ENCODE measurements around the gene LSM3.

Gene LSM3

GRCh38 chr3:14200841-14201240, 22.2 kb downstream of the LSM3 start:
- no peak overlapping the region for H3K27ac ChIP-seq
- TF ChIP-seq, protein P1, sequence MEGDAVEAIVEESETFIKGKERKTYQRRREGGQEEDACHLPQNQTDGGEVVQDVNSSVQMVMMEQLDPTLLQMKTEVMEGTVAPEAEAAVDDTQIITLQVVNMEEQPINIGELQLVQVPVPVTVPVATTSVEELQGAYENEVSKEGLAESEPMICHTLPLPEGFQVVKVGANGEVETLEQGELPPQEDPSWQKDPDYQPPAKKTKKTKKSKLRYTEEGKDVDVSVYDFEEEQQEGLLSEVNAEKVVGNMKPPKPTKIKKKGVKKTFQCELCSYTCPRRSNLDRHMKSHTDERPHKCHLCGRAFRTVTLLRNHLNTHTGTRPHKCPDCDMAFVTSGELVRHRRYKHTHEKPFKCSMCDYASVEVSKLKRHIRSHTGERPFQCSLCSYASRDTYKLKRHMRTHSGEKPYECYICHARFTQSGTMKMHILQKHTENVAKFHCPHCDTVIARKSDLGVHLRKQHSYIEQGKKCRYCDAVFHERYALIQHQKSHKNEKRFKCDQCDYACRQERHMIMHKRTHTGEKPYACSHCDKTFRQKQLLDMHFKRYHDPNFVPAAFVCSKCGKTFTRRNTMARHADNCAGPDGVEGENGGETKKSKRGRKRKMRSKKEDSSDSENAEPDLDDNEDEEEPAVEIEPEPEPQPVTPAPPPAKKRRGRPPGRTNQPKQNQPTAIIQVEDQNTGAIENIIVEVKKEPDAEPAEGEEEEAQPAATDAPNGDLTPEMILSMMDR (conservative IDR thresholded peaks at IDR 0.05): no peak

GRCh38 chr3:14201940-14202684, 23.5 kb downstream of the LSM3 start:
- H3K27ac ChIP-seq: no peak overlapping the region
- TF ChIP-seq, protein P1 (conservative IDR thresholded peaks at IDR 0.05): no peak

DNA sequence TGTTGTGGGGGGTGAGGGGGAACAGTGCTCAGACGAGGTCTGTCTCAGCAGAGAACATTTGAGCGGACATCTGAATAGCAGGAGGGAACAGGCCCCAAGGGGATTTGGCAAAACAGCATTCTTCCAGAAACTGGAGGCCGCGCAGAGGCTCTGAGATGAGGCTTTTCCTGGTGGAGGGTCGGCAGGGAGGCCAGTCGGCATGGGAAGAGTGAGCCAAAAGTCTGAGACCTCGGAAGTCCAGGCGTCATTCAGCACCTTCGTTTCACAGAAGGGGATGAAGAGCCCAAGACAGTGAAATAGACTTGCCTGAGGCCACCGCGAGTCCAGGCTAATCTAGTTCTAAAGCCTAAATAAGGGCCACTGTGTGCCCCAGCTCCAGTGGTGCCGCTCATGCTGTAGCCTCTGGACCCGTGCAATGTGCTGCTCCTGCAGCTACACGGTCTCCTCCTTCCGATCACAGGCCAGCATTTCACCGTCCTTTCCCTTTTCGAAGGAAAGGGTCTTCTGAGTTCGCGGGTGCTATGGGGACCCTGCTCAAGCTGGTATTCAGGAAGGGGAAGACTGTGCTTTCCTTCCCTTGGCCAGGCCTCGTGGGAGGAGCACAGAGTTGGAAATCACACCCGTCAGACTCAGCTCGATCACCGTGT, 24.4 kb downstream of the LSM3 start:
- TF ChIP-seq, protein P1 (conservative IDR thresholded peaks at IDR 0.05): no peak
- no peak overlapping the region for H3K27ac ChIP-seq

GRCh38 chr3:14203521-14204079, 25.0 kb downstream of the LSM3 start:
- TF ChIP-seq, protein P1 (conservative IDR thresholded peaks at IDR 0.05): peak; percentile 93
- peak overlapping the region; percentile 32; the same call in 1 of the 2 replicates for H3K27ac ChIP-seq

DNA sequence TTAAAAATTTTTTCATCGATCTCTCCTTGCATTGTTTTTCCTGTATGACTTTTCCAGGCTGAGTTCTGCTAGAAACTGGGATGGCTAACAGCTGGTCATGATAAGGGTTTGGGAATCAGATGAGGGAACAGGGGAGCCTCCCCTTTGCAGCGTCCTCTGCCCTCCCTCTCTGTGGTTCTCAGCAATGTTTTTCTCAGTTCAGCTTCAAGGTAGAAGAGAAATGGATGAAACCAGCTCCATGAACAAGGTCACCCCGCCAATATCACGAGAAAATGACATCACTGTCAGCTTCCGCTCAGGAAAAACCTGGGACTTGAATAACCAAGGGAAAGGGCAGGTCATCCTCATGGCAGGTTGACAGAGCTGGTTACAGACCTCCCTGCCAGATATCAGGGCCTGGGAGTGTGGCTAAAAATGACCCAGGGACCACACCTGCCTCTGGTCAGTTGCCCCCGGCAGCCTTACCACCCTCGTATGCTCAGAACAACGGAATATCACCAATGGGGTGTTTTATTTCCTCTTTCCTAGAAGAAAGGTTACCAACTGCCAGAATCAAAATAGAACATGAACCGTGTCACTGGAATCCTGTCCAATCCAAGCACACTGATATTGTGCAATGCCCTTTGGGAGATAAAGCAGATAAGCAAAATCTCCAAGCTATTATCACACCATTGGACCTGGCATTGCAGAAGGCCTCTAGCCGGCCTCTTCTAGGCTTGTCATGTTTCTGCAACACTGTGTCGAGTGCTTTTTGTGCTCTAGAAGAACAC, 26.1 kb downstream of the LSM3 start:
- no peak overlapping the region; the same call in 1 of the 2 replicates for H3K27ac ChIP-seq

DNA sequence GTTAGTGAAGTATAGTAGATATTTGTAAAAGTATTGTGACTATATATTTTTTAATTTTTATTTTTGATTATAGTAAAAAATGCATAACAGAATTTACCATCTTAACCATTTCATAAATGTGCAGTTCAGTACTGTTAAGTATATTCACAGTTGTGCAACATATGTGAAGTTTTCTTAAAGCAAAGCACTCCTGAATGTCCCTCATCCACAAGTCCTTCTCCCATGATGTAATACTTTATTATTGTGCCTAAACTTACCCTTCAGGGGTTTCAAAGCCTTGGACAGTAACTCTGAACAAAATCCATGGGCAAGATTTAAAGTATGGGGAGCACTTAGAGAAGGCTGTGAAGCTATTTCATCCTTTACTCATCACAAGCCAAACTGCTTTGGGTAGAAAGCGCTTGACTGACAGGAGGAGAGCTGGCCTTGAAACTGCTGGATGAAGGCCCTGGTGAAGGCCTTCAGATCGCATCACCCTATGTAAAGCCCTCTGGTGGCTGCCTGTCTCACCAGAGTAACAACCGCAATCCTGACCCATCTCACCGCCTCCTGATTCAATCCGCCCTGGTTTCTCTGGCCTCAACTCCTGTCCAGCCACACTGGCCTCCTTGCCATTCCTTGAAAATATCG, 28.0 kb downstream of the LSM3 start:
- TF ChIP-seq, protein P1 (conservative IDR thresholded peaks at IDR 0.05): 0 out of 2 replicates have a peak, but pooled peaks have one; percentile 9

More for the DNA sequence above, 26.1 kb downstream of the LSM3 start:
- TF ChIP-seq, protein P1 (conservative IDR thresholded peaks at IDR 0.05): no peak

More for the DNA sequence above, 28.0 kb downstream of the LSM3 start:
- no peak overlapping the region for H3K27ac ChIP-seq
